ENCODE data around the gene ZNF496.

- TF ChIP-seq CTCF (IDR thresholded peaks at IDR 0.05), result no peak
- TF ChIP-seq POLR2A (IDR thresholded peaks at IDR 0.05; ENCODE audit: low read depth), result no peak
Observed at GRCh38 chr1:247294282-247294681, 37.4 kb downstream of the ZNF496 start.

Data from esophagus muscularis mucosa (tissue), 3 donors.